Urothelium cell line (cell line): ENCODE results near the gene PDPR.
A peak's percentile ranks its signal among the peaks of the same experiment; 100 is the strongest.
"Not testable (repeated sequence)": the region's sequence is repeated elsewhere in the genome, so short reads cannot be mapped to it uniquely, and the experiment has no call there.

Experiments used
- DNase-seq: peaks from one replicate; pipeline ENCODE4 v3.0.0; 2011; ENCODE audit warnings: low spot score, mixed read lengths
- FAIRE-seq: peaks from 2 replicates; lab custom pipeline; 2011; peaks lifted over from hg19 to GRCh38; lab: Jason Lieb, UNC

Gene PDPR

GRCh38 chr16:70126226-70126625 is 12.1 kb downstream of the PDPR start:
- not testable (repeated sequence) for DNase-seq, FAIRE-seq

GRCh38 chr16:70127706-70128105 is 13.6 kb downstream of the PDPR start:
- FAIRE-seq, DNase-seq: not testable (repeated sequence)

- not testable (repeated sequence) for DNase-seq, FAIRE-seq
These were observed 14.7 kb downstream of the PDPR start for GRCh38 chr16:70128844-70129243.

GRCh38 chr16:70135796-70136195 is 21.7 kb downstream of the PDPR start:
- not testable (repeated sequence) for DNase-seq, FAIRE-seq

- not testable (repeated sequence) for FAIRE-seq
These were observed 22.5 kb downstream of the PDPR start for GRCh38 chr16:70136595-70136994.

GRCh38 chr16:70142739-70143138 is 28.6 kb downstream of the PDPR start:
- DNase-seq, FAIRE-seq: not testable (repeated sequence)

More at GRCh38 chr16:70136595-70136994, 22.5 kb downstream of the PDPR start:
- DNase-seq, result not testable (repeated sequence)

GRCh38 chr16:70143231-70143895 is 29.2 kb downstream of the PDPR start:
- FAIRE-seq, DNase-seq: not testable (repeated sequence)

- not testable (repeated sequence) for DNase-seq
These were observed 33.7 kb downstream of the PDPR start for GRCh38 chr16:70147853-70148252.

GRCh38 chr16:70148453-70148852 is 34.3 kb downstream of the PDPR start:
- FAIRE-seq, DNase-seq: not testable (repeated sequence)

More at GRCh38 chr16:70147853-70148252, 33.7 kb downstream of the PDPR start:
- FAIRE-seq, result not testable (repeated sequence)

- not testable (repeated sequence) for FAIRE-seq, DNase-seq
These were observed 35.2 kb downstream of the PDPR start for GRCh38 chr16:70149296-70149695.

- peak; percentile 22 for DNase-seq
- FAIRE-seq, result no peak
These were observed 37.3 kb downstream of the PDPR start for GRCh38 chr16:70151391-70151790.

GRCh38 chr16:70151941-70152509 is 37.9 kb downstream of the PDPR start:
- FAIRE-seq (no peak), DNase-seq (peak; percentile 28)

- DNase-seq, result peak; percentile 8
- FAIRE-seq, result no peak
These were observed 38.6 kb downstream of the PDPR start for GRCh38 chr16:70152578-70153302.

GRCh38 chr16:70154736-70155135 is 40.6 kb downstream of the PDPR start:
- FAIRE-seq, DNase-seq: not testable (repeated sequence)

- DNase-seq (peak; percentile 10), FAIRE-seq (no peak)
These were observed 42.3 kb downstream of the PDPR start for GRCh38 chr16:70156207-70156978.

- FAIRE-seq (peak; percentile 61), DNase-seq (no peak)
These were observed 43.0 kb downstream of the PDPR start for GRCh38 chr16:70157105-70157476.

- no peak for FAIRE-seq
- no peak for DNase-seq
These were observed 43.5 kb downstream of the PDPR start for GRCh38 chr16:70157477-70158260.

GRCh38 chr16:70158261-70158939 is 44.3 kb downstream of the PDPR start:
- FAIRE-seq, result no peak
- DNase-seq, result peak; percentile 21
